GM19372 (cell line): ENCODE measurements around the gene BRCA1.
A peak's percentile ranks its signal among the peaks of the same experiment; 100 is the strongest.

Experiments used
- ATAC-seq: cut with Tn5 transposase; IDR thresholded peaks from one replicate; pipeline ENCODE4 v1.9.1; 2021; ENCODE audit warnings: mild to moderate bottlenecking, low read depth, moderate library complexity; ENCODE audit not compliant: unreplicated experiment

Gene BRCA1

GRCh38 chr17:43027091-43028032, 97.8 kb downstream of the BRCA1 start:
- ATAC-seq: no peak

- ATAC-seq: no peak
Observed at GRCh38 chr17:43026595-43026994, 98.6 kb downstream of the BRCA1 start.

- no peak for ATAC-seq
Observed at GRCh38 chr17:43025766-43026537, 99.2 kb downstream of the BRCA1 start.

GRCh38 chr17:43025290-43025657, 99.9 kb downstream of the BRCA1 start:
- ATAC-seq: no peak

GRCh38 chr17:43024407-43025289, 100.5 kb downstream of the BRCA1 start, which contains the start of gene RND2:
Gene RND2 (plus strand): TSS chr17:43025231. CDS start chr17:43025348, 117 bp downstream.
- ATAC-seq: no peak

GRCh38 chr17:43021741-43022512, 103.2 kb downstream of the BRCA1 start, which contains the start of gene VAT1:
Gene VAT1 (minus strand): TSS chr17:43022385. CDS start chr17:43022322, 63 bp downstream.
- ATAC-seq: peak; percentile 46

GRCh38 chr17:43020789-43021740, 104.1 kb downstream of the BRCA1 start:
- no peak for ATAC-seq

GRCh38 chr17:43020030-43020621, 105.0 kb downstream of the BRCA1 start:
- ATAC-seq: no peak

GRCh38 chr17:43019418-43019817, 105.7 kb downstream of the BRCA1 start:
- no peak for ATAC-seq

GRCh38 chr17:43018932-43019331, 106.2 kb downstream of the BRCA1 start:
- ATAC-seq: no peak

GRCh38 chr17:43018008-43018853, 106.9 kb downstream of the BRCA1 start:
- ATAC-seq: no peak

- ATAC-seq: no peak
Observed at GRCh38 chr17:43016216-43016615, 108.9 kb downstream of the BRCA1 start.

- ATAC-seq: no peak
Observed at GRCh38 chr17:43015579-43015978, 109.6 kb downstream of the BRCA1 start.

- ATAC-seq: no peak
Observed at GRCh38 chr17:43014649-43015542, 110.3 kb downstream of the BRCA1 start.

- no peak for ATAC-seq
Observed at GRCh38 chr17:43014020-43014648, 111.0 kb downstream of the BRCA1 start.

GRCh38 chr17:43013296-43013695, 111.9 kb downstream of the BRCA1 start:
- no peak for ATAC-seq
